A673 (cell line): Measurements from ENCODE around the gene C16orf86.

Experiments used
- EZH2 ChIP-seq: fragments of 200-600 bp; sonication (generic); IDR thresholded peaks from 2 replicates; pipeline ENCODE4 v1.6.1; 2017; ENCODE audit warnings: borderline replicate concordance, low read depth, mild to moderate bottlenecking, mixed read lengths, antibody characterized with exemption, low read length; ENCODE audit not compliant: poor library complexity, severe bottlenecking
- TF ChIP-seq, protein P1 (sequence below): fragments of 300-800, 200-600 bp; sonication (generic); conservative IDR thresholded peaks from 2 replicates; pipeline ENCODE4 v1.5.1; 2017; ENCODE audit warnings: low read depth, mild to moderate bottlenecking, antibody characterized with exemption, low read length, moderate library complexity, mixed read lengths

DNA sequence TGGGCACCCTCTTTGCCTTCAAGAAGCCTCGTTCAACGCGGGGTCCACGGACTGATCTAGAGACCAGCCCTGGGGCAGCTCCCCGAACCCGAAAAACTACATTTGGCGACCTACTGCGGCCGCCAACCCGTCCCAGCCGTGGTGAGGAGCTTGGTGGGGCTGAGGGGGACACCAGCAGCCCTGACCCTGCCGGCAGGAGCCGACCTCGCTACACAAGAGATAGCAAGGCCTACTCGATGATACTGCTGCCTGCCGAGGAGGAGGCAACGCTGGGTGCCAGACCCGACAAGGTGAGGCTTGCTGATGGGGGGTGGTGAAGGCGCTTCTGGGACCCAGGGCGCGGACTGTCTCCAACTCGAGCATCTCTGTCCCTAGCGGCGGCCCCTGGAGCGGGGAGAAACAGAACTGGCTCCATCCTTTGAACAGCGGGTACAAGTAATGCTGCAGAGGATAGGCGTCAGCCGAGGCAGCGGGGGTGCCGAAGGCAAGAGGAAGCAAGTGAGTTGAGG is 12.2 kb upstream of the C16orf86 start:
- TF ChIP-seq, protein P1, sequence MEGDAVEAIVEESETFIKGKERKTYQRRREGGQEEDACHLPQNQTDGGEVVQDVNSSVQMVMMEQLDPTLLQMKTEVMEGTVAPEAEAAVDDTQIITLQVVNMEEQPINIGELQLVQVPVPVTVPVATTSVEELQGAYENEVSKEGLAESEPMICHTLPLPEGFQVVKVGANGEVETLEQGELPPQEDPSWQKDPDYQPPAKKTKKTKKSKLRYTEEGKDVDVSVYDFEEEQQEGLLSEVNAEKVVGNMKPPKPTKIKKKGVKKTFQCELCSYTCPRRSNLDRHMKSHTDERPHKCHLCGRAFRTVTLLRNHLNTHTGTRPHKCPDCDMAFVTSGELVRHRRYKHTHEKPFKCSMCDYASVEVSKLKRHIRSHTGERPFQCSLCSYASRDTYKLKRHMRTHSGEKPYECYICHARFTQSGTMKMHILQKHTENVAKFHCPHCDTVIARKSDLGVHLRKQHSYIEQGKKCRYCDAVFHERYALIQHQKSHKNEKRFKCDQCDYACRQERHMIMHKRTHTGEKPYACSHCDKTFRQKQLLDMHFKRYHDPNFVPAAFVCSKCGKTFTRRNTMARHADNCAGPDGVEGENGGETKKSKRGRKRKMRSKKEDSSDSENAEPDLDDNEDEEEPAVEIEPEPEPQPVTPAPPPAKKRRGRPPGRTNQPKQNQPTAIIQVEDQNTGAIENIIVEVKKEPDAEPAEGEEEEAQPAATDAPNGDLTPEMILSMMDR, result no peak
- TF ChIP-seq EZH2, result no peak
